Kidney (tissue), 14 donors: Measurements from ENCODE around the gene WDR47. TPM values are rescaled to one million over a fixed set of nuclear protein-coding genes. Genes with fewer than 3 reads are reported as not detected.
"Not testable (repeated sequence)": the region's sequence is repeated elsewhere in the genome, so short reads cannot be mapped to it uniquely, and the experiment has no call there.

Source experiments
- DNase-seq, 5 donors: peaks; one replicate each; pipeline ENCODE4 v3.0.0-alpha.2; 2013 to 2020
- FAIRE-seq: peaks from 2 replicates; lab custom pipeline; 2012; peaks lifted over from hg19 to GRCh38; lab: Jason Lieb, UNC
- H3K27ac ChIP-seq, 2 donors: one replicate each; pipeline ENCODE4 v1.7.0; 2013; ENCODE audit warnings: low read depth in 2 of 2, low read length in 2 of 2, inconsistent platforms in 1 of 2
- H3K27me3 ChIP-seq: one replicate; pipeline ENCODE4 v1.7.1; 2013; ENCODE audit warnings: low read length, inconsistent platforms; ENCODE audit not compliant: control insufficient read depth, insufficient read depth
- H3K36me3 ChIP-seq, 3 donors: one replicate each; pipeline versions ENCODE4 v1.7.0 to v1.7.1; 2013; ENCODE audit warnings: low read length in 3 of 3, control low read depth in 1 of 3, inconsistent platforms in 1 of 3; ENCODE audit not compliant: insufficient read depth in 3 of 3, control insufficient read depth in 2 of 3
- H3K4me1 ChIP-seq, 3 donors: one replicate each; pipeline versions ENCODE4 v1.7.0 to v1.7.1; 2013; ENCODE audit warnings: low read length in 3 of 3, inconsistent platforms in 1 of 3, low read depth in 1 of 3; ENCODE audit not compliant: control insufficient read depth in 2 of 3, insufficient read depth in 2 of 3
- H3K4me3 ChIP-seq, 3 donors: one replicate each; pipeline versions ENCODE4 v1.7.0 to v1.8.1; 2013; ENCODE audit warnings: low read length in 3 of 3, control low read depth in 1 of 3, inconsistent platforms in 1 of 3
- H3K9ac ChIP-seq, 3 donors: one replicate each; pipeline versions ENCODE4 v1.7.0 to v1.7.1; 2013; ENCODE audit warnings: low read length in 3 of 3, control low read depth in 1 of 3, inconsistent platforms in 1 of 3
- H3K9me3 ChIP-seq, 3 donors: one replicate each; pipeline versions ENCODE4 v1.7.0 to v1.7.1; 2013; ENCODE audit warnings: low read length in 3 of 3, control low read depth in 1 of 3, inconsistent platforms in 1 of 3; ENCODE audit not compliant: control insufficient read depth in 2 of 3, insufficient read depth in 1 of 3
- CTCF ChIP-seq: IDR thresholded peaks from 3 replicates; pipeline ENCODE4 v1.5.1; 2012; ENCODE audit warnings: mild to moderate bottlenecking, moderate library complexity, borderline replicate concordance; ENCODE audit not compliant: insufficient read depth; ENCODE audit errors: extremely low read depth
- intact Hi-C: fragments of 100-400 bp; cut with DNase I; formaldehyde crosslinking; loops from one replicate; pipeline ENCODE4 v1.11.1; 2022
- polyA plus RNA-seq: library from polyadenylated mRNA; stranded (reverse); fragments of 350-450 nt; fragmentation: Illumina TruSeq; extraction: RNeasy Lipid Tissue Mini Kit (QIAGEN cat#74804); gene quantifications from one replicate; pipeline ENCODE4 v1.2.3, GENCODE V29; 2014; ENCODE audit warnings: low read depth, low replicate concordance; ENCODE audit not compliant: insufficient read depth
- total RNA-seq: library from RNA; stranded (reverse); fragmentation: NEBNext Ultra II Directional; extraction: Animal tissue kit (Norgen Biotek cat#: 25700); gene quantifications from one replicate; pipeline ENCODE4 v1.2.1, GENCODE V29; 2021
- donor health status: control.
- donor health status: control.
- donor health status: control.
- donor health status: control.
- donor health status: control.
- donor health status: DM: yes; HTN: yes; CAD: no.
- donor health status: Normal renal cell carcinoma (clear cell type).

WDR47 gene
- total and polyA plus RNA-seq, 2 donors from 2014 or later, result 5.1 to 15.8 TPM

- Histone ChIP-seq H3K9me3 (no peaks in the 10 kb centered on the region), H3K9ac (no peak overlapping the region), H3K4me1 (no peaks in the 10 kb centered on the region), H3K27ac (no peak overlapping the region), H3K27me3 (no peaks in the 10 kb centered on the region), H3K36me3 (peaks cover 0 to 11% (median 3%) of the 10 kb centered on the region in 3 donors), H3K4me3 (no peak overlapping the region)
- DNase-seq (no peak), FAIRE-seq (no peak)
- intact Hi-C loops, result no loop called here
- no peak for TF ChIP-seq CTCF
Measured at GRCh38 chr1:109017134-109017533, 24.8 kb downstream of the WDR47 start.

- Histone ChIP-seq H3K27ac (no peak overlapping the region), H3K27me3 (no peaks in the 10 kb centered on the region), H3K4me1 (no peaks in the 10 kb centered on the region), H3K9me3 (no peaks in the 10 kb centered on the region), H3K36me3 (peaks cover 3 to 21% (median 11%) of the 10 kb centered on the region in 3 donors), H3K9ac (no peak overlapping the region), H3K4me3 (no peak overlapping the region)
- DNase-seq (no peak), FAIRE-seq (no peak)
- TF ChIP-seq CTCF, result no peak
- intact Hi-C loops, result no loop called here
Measured at GRCh38 chr1:109011335-109011734, 30.6 kb downstream of the WDR47 start.

- H3K27me3 ChIP-seq, H3K9me3 ChIP-seq, FAIRE-seq, DNase-seq, H3K9ac ChIP-seq, H3K4me3 ChIP-seq, H3K4me1 ChIP-seq, H3K27ac ChIP-seq, intact Hi-C loops: not testable (repeated sequence)
- H3K36me3 ChIP-seq, result peaks cover 2 to 22% (median 5%) of the 10 kb centered on the region in 3 donors
Measured at GRCh38 chr1:108996622-108997021, 45.3 kb downstream of the WDR47 start.

- peaks cover 0 to 20% (median 2%) of the 10 kb centered on the region in 3 donors for H3K36me3 ChIP-seq
- no peaks in the 10 kb centered on the region for H3K4me1 ChIP-seq
- DNase-seq (peak in 1 of 5 donors; percentile 4), FAIRE-seq (no peak)
- intact Hi-C loops, result no loop called here
- no peak overlapping the region for H3K9ac ChIP-seq
- no peak overlapping the region for H3K27ac ChIP-seq
- no peak for TF ChIP-seq CTCF
- no peaks in the 10 kb centered on the region for H3K9me3 ChIP-seq
- H3K4me3 ChIP-seq, result no peak overlapping the region
- no peaks in the 10 kb centered on the region for H3K27me3 ChIP-seq
Measured at GRCh38 chr1:108983114-108983513, 58.8 kb downstream of the WDR47 start.
